AG20443 (cell line): ENCODE results near the gene DIPK1A.

Experiments used
- DNase-seq: peaks from one replicate; pipeline ENCODE4 v3.0.0; 2012; ENCODE audit warnings: low spot score, mixed read lengths

DIPK1A gene

GRCh38 chr1:92877792-92878191 lies 83.5 kb downstream of the DIPK1A start:
- DNase-seq = no peak

GRCh38 chr1:92877081-92877711 lies 84.1 kb downstream of the DIPK1A start:
- DNase-seq = no peak

- DNase-seq = no peak
Measured at GRCh38 chr1:92876351-92876750, 84.9 kb downstream of the DIPK1A start.

- DNase-seq = no peak
Measured at GRCh38 chr1:92874987-92875386, 86.3 kb downstream of the DIPK1A start.

- DNase-seq = no peak
Measured at GRCh38 chr1:92872719-92873118, 88.5 kb downstream of the DIPK1A start.

- DNase-seq = no peak
Measured at GRCh38 chr1:92870591-92870990, 90.7 kb downstream of the DIPK1A start.

GRCh38 chr1:92864131-92864530 lies 97.1 kb downstream of the DIPK1A start:
- no peak for DNase-seq

- no peak for DNase-seq
Measured at GRCh38 chr1:92862605-92863004, 98.7 kb downstream of the DIPK1A start.

GRCh38 chr1:92859400-92860039 lies 101.7 kb downstream of the DIPK1A start:
- DNase-seq = no peak

- peak; percentile 76 for DNase-seq
Measured at GRCh38 chr1:92858564-92859399, 102.5 kb downstream of the DIPK1A start.

GRCh38 chr1:92857817-92858216 lies 103.4 kb downstream of the DIPK1A start:
- DNase-seq = no peak

- DNase-seq = no peak
Measured at GRCh38 chr1:92855236-92855635, 106.0 kb downstream of the DIPK1A start.

GRCh38 chr1:92854101-92854785 lies 107.0 kb downstream of the DIPK1A start:
- DNase-seq = no peak

- DNase-seq = no peak
Measured at GRCh38 chr1:92853299-92853698, 108.0 kb downstream of the DIPK1A start.

GRCh38 chr1:92851729-92852128 lies 109.5 kb downstream of the DIPK1A start:
- no peak for DNase-seq

- no peak for DNase-seq
Measured at GRCh38 chr1:92850019-92850418, 111.2 kb downstream of the DIPK1A start.

- DNase-seq = no peak
Measured at GRCh38 chr1:92848201-92848600, 113.1 kb downstream of the DIPK1A start.

- DNase-seq = no peak
Measured at GRCh38 chr1:92845908-92846307, 115.4 kb downstream of the DIPK1A start.

GRCh38 chr1:92844439-92844838 lies 116.8 kb downstream of the DIPK1A start:
- no peak for DNase-seq

GRCh38 chr1:92843429-92844352 lies 117.6 kb downstream of the DIPK1A start:
- DNase-seq = no peak

GRCh38 chr1:92843046-92843423 lies 118.2 kb downstream of the DIPK1A start:
- DNase-seq = no peak
